Prostate gland (tissue), 2 donors: ENCODE results near the gene PID1.

Experiments
- CTCF ChIP-seq, 4 experiments: fragments of 200-600 bp in 2 of 4; fragments of 450-650 bp in 2 of 4; sonication (generic) in 2 of 4; IDR thresholded peaks; 1 replicate in 3 of 4; 2 replicates in 1 of 4; pipeline ENCODE4 v1.5.1; 2016 to 2019; ENCODE audit warnings: antibody characterized with exemption in 4 of 4, mild to moderate bottlenecking in 2 of 4, moderate library complexity in 2 of 4
- POLR2A ChIP-seq: fragments of 450-650 bp; IDR thresholded peaks from one replicate; pipeline ENCODE4 v1.6.1; 2016; ENCODE audit warnings: antibody characterized with exemption, mild to moderate bottlenecking
- POLR2AphosphoS5 ChIP-seq: sonication (generic); formaldehyde crosslinking; IDR thresholded peaks from one replicate; pipeline ENCODE4 v1.6.1; 2017; ENCODE audit warnings: antibody characterized with exemption

GRCh38 chr2:229254206-229254605 is 16.9 kb downstream of the PID1 start:
- no peak for TF ChIP-seq CTCF (IDR thresholded peaks at IDR 0.05)
- no peak for TF ChIP-seq POLR2A
- TF ChIP-seq POLR2AphosphoS5: no peak
